GM23338 (cell line): Measurements from ENCODE around the gene LIPG.

Experiments
- CREB1 ChIP-seq: fragments of 250-450 bp; sonication (Bioruptor Pico); IDR thresholded peaks from 2 replicates; pipeline ENCODE4 v1.5.0; 2020; ENCODE audit warnings: low read depth, mild to moderate bottlenecking, moderate library complexity
- EZH2 ChIP-seq: fragments of 200-600 bp; sonication (generic); IDR thresholded peaks from one replicate; pipeline ENCODE4 v1.8.0; 2017; ENCODE audit warnings: antibody characterized with exemption, mild to moderate bottlenecking, low read depth; ENCODE audit not compliant: unreplicated experiment
- EZH2phosphoT487 ChIP-seq: fragments of 200-600 bp; sonication (generic); IDR thresholded peaks from one replicate; pipeline ENCODE4 v1.8.1; 2018; ENCODE audit warnings: antibody characterized with exemption; ENCODE audit not compliant: unreplicated experiment
- JUNB ChIP-seq: IDR thresholded peaks from one replicate; pipeline ENCODE4 v1.6.1; 2016; ENCODE audit warnings: antibody characterized with exemption; ENCODE audit not compliant: unreplicated experiment
- NANOG ChIP-seq: IDR thresholded peaks from 2 replicates; pipeline ENCODE4 v1.6.1; 2016; ENCODE audit warnings: antibody characterized with exemption, borderline replicate concordance
- POLR2AphosphoS5 ChIP-seq: IDR thresholded peaks from 2 replicates; pipeline ENCODE4 v1.6.1; 2016; ENCODE audit warnings: antibody characterized with exemption, low read depth
- STAT1 ChIP-seq: IDR thresholded peaks from one replicate; pipeline ENCODE4 v1.6.1; 2016; ENCODE audit warnings: antibody characterized with exemption; ENCODE audit not compliant: unreplicated experiment
- ZNF114 ChIP-seq: fragments of 250-450 bp; sonication (Bioruptor Pico); IDR thresholded peaks from 2 replicates; pipeline ENCODE4 v1.5.0; 2020; ENCODE audit warnings: mild to moderate bottlenecking, moderate library complexity
- ZNF331 ChIP-seq: fragments of 250-450 bp; sonication (Bioruptor Pico); IDR thresholded peaks from 2 replicates; pipeline ENCODE4 v1.5.0; 2020; ENCODE audit warnings: low read depth, mild to moderate bottlenecking, moderate library complexity
- TF ChIP-seq, protein P1 (sequence below), 2 experiments: fragments of 200-600 bp in 1 of 2; sonication (generic) in 1 of 2; conservative IDR thresholded peaks; 2 replicates each; pipeline versions ENCODE4 v1.5.1 to v1.6.1; 2016 to 2017; ENCODE audit warnings: antibody characterized with exemption in 2 of 2, low read depth in 2 of 2, mild to moderate bottlenecking in 2 of 2, moderate library complexity in 1 of 2
- TF ChIP-seq, protein P2 (sequence below): IDR thresholded peaks from one replicate; pipeline ENCODE4 v1.6.1; 2018; ENCODE audit warnings: antibody characterized with exemption; ENCODE audit not compliant: unreplicated experiment
- TF ChIP-seq, protein P3 (sequence below): IDR thresholded peaks from 2 replicates; pipeline ENCODE4 v1.6.1; 2016; ENCODE audit warnings: antibody characterized with exemption
- TF ChIP-seq, protein P4 (sequence below): fragments of 250-450 bp; sonication (Bioruptor Pico); IDR thresholded peaks from 2 replicates; pipeline ENCODE4 v1.5.0; 2020; ENCODE audit warnings: mild to moderate bottlenecking, moderate library complexity

DNA sequence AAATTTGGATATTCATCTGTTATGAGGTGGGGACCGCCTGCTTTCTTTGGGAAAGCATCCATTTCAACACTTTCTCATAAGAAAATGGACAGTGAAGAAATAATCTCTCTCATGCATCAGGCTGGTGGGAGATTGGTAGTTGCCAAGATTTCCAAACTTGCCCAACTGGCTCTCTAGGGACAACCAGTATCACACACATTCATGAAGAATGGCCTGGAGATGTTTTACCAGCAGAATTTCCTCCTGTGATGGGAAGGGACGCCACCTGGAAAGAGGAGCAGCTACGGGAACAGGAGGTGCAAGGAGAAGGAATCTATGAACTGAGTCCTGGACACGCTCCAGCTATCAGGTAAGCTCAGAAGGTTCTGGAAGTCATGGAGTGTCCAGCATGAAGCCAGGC lies 39.4 kb downstream of the LIPG start:
- TF ChIP-seq, protein P1, sequence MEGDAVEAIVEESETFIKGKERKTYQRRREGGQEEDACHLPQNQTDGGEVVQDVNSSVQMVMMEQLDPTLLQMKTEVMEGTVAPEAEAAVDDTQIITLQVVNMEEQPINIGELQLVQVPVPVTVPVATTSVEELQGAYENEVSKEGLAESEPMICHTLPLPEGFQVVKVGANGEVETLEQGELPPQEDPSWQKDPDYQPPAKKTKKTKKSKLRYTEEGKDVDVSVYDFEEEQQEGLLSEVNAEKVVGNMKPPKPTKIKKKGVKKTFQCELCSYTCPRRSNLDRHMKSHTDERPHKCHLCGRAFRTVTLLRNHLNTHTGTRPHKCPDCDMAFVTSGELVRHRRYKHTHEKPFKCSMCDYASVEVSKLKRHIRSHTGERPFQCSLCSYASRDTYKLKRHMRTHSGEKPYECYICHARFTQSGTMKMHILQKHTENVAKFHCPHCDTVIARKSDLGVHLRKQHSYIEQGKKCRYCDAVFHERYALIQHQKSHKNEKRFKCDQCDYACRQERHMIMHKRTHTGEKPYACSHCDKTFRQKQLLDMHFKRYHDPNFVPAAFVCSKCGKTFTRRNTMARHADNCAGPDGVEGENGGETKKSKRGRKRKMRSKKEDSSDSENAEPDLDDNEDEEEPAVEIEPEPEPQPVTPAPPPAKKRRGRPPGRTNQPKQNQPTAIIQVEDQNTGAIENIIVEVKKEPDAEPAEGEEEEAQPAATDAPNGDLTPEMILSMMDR (conservative IDR thresholded peaks at IDR 0.05; ENCODE audit: low read depth in 2 of 2) = no peak
- TF ChIP-seq NANOG (no peak), POLR2AphosphoS5 (no peak), STAT1 (no peak), EZH2 (no peak), ZNF331 (no peak), EZH2phosphoT487 (no peak), CREB1 (no peak), JUNB (no peak), ZNF114 (CRISPR knock-in tag) (no peak)
- TF ChIP-seq, protein P2, sequence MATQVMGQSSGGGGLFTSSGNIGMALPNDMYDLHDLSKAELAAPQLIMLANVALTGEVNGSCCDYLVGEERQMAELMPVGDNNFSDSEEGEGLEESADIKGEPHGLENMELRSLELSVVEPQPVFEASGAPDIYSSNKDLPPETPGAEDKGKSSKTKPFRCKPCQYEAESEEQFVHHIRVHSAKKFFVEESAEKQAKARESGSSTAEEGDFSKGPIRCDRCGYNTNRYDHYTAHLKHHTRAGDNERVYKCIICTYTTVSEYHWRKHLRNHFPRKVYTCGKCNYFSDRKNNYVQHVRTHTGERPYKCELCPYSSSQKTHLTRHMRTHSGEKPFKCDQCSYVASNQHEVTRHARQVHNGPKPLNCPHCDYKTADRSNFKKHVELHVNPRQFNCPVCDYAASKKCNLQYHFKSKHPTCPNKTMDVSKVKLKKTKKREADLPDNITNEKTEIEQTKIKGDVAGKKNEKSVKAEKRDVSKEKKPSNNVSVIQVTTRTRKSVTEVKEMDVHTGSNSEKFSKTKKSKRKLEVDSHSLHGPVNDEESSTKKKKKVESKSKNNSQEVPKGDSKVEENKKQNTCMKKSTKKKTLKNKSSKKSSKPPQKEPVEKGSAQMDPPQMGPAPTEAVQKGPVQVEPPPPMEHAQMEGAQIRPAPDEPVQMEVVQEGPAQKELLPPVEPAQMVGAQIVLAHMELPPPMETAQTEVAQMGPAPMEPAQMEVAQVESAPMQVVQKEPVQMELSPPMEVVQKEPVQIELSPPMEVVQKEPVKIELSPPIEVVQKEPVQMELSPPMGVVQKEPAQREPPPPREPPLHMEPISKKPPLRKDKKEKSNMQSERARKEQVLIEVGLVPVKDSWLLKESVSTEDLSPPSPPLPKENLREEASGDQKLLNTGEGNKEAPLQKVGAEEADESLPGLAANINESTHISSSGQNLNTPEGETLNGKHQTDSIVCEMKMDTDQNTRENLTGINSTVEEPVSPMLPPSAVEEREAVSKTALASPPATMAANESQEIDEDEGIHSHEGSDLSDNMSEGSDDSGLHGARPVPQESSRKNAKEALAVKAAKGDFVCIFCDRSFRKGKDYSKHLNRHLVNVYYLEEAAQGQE = no peak
- TF ChIP-seq, protein P3, sequence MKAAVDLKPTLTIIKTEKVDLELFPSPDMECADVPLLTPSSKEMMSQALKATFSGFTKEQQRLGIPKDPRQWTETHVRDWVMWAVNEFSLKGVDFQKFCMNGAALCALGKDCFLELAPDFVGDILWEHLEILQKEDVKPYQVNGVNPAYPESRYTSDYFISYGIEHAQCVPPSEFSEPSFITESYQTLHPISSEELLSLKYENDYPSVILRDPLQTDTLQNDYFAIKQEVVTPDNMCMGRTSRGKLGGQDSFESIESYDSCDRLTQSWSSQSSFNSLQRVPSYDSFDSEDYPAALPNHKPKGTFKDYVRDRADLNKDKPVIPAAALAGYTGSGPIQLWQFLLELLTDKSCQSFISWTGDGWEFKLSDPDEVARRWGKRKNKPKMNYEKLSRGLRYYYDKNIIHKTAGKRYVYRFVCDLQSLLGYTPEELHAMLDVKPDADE = no peak
- TF ChIP-seq, protein P4, sequence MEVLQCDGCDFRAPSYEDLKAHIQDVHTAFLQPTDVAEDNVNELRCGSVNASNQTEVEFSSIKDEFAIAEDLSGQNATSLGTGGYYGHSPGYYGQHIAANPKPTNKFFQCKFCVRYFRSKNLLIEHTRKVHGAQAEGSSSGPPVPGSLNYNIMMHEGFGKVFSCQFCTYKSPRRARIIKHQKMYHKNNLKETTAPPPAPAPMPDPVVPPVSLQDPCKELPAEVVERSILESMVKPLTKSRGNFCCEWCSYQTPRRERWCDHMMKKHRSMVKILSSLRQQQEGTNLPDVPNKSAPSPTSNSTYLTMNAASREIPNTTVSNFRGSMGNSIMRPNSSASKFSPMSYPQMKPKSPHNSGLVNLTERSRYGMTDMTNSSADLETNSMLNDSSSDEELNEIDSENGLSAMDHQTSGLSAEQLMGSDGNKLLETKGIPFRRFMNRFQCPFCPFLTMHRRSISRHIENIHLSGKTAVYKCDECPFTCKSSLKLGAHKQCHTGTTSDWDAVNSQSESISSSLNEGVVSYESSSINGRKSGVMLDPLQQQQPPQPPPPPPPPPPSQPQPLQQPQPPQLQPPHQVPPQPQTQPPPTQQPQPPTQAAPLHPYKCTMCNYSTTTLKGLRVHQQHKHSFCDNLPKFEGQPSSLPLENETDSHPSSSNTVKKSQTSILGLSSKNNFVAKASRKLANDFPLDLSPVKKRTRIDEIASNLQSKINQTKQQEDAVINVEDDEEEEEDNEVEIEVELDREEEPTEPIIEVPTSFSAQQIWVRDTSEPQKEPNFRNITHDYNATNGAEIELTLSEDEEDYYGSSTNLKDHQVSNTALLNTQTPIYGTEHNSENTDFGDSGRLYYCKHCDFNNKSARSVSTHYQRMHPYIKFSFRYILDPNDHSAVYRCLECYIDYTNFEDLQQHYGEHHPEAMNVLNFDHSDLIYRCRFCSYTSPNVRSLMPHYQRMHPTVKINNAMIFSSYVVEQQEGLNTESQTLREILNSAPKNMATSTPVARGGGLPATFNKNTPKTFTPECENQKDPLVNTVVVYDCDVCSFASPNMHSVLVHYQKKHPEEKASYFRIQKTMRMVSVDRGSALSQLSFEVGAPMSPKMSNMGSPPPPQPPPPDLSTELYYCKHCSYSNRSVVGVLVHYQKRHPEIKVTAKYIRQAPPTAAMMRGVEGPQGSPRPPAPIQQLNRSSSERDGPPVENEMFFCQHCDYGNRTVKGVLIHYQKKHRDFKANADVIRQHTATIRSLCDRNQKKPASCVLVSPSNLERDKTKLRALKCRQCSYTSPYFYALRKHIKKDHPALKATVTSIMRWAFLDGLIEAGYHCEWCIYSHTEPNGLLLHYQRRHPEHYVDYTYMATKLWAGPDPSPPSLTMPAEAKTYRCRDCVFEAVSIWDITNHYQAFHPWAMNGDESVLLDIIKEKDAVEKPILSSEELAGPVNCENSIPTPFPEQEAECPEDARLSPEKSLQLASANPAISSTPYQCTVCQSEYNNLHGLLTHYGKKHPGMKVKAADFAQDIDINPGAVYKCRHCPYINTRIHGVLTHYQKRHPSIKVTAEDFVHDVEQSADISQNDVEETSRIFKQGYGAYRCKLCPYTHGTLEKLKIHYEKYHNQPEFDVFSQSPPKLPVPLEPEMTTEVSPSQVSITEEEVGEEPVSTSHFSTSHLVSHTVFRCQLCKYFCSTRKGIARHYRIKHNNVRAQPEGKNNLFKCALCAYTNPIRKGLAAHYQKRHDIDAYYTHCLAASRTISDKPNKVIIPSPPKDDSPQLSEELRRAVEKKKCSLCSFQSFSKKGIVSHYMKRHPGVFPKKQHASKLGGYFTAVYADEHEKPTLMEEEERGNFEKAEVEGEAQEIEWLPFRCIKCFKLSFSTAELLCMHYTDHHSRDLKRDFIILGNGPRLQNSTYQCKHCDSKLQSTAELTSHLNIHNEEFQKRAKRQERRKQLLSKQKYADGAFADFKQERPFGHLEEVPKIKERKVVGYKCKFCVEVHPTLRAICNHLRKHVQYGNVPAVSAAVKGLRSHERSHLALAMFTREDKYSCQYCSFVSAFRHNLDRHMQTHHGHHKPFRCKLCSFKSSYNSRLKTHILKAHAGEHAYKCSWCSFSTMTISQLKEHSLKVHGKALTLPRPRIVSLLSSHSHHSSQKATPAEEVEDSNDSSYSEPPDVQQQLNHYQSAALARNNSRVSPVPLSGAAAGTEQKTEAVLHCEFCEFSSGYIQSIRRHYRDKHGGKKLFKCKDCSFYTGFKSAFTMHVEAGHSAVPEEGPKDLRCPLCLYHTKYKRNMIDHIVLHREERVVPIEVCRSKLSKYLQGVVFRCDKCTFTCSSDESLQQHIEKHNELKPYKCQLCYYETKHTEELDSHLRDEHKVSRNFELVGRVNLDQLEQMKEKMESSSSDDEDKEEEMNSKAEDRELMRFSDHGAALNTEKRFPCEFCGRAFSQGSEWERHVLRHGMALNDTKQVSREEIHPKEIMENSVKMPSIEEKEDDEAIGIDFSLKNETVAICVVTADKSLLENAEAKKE (CRISPR knock-in tag) = no peak
